Peyer's patch (tissue), 4 donors: ENCODE measurements around the gene RBM33. TPM values are rescaled to one million over a fixed set of nuclear protein-coding genes. Genes with fewer than 3 reads are reported as not detected.

Experiments
- DNase-seq, 3 donors: peaks; one replicate each; pipeline ENCODE4 v3.0.0-alpha.2; 2017 to 2019
- H3K27ac ChIP-seq, 4 donors: fragments of 200-600 bp; sonication (generic); one replicate each; pipeline ENCODE4 v1.5.1; 2016 to 2019
- H3K27me3 ChIP-seq, 2 donors: fragments of 200-600 bp; sonication (generic); one replicate each; pipeline ENCODE4 v1.5.1; 2019
- H3K36me3 ChIP-seq, 3 donors: fragments of 200-600 bp; sonication (generic); one replicate each; pipeline ENCODE4 v1.5.1; 2016 to 2019
- H3K4me1 ChIP-seq, 4 donors: fragments of 200-600 bp; sonication (generic); one replicate each; pipeline ENCODE4 v1.5.1; 2016 to 2019
- H3K4me3 ChIP-seq, 4 donors: fragments of 200-600 bp; sonication (generic); 1 replicate in 3 of 4; 2 replicates in 1 of 4; pipeline ENCODE4 v1.5.1; 2016 to 2019; ENCODE audit warnings: mild to moderate bottlenecking in 1 of 4
- H3K9me3 ChIP-seq, 4 donors: fragments of 200-600 bp; sonication (generic); one replicate each; pipeline ENCODE4 v1.5.1; 2016 to 2019; ENCODE audit warnings: mild to moderate bottlenecking in 1 of 4
- CTCF ChIP-seq, 6 experiments: fragments of 450-650 bp in 4 of 6; fragments of 200-600 bp in 2 of 6; sonication (generic) in 1 of 6; IDR thresholded peaks; one replicate each; pipeline ENCODE4 v1.5.1; 2017 to 2019; ENCODE audit warnings: antibody characterized with exemption in 6 of 6, mild to moderate bottlenecking in 3 of 6, moderate library complexity in 1 of 6
- POLR2A ChIP-seq, 2 donors: fragments of 450-650 bp; IDR thresholded peaks; one replicate each; pipeline ENCODE4 v1.5.1; 2017; ENCODE audit warnings: antibody characterized with exemption in 2 of 2, mild to moderate bottlenecking in 2 of 2, moderate library complexity in 2 of 2
- total RNA-seq, 4 donors: library from RNA; depleted of rRNA; stranded (reverse); fragments of >200 nt; gene quantifications; one replicate each; pipeline ENCODE4 v1.1.0, GENCODE V29; 2016

The RBM33 gene
- total RNA-seq, 4 donors from 2014 or later, result 87.4 to 191 (median 123) TPM

- H3K9me3 ChIP-seq, result no peaks in the 10 kb centered on the region
- no peak overlapping the region for H3K4me3 ChIP-seq
- no peaks in the 10 kb centered on the region for H3K36me3 ChIP-seq
- no peak overlapping the region for H3K27ac ChIP-seq
- H3K27me3 ChIP-seq, result no peaks in the 10 kb centered on the region
- TF ChIP-seq POLR2A (IDR thresholded peaks at IDR 0.05) (no peak), CTCF (IDR thresholded peaks at IDR 0.05) (no peak)
- DNase-seq, result no peak
- H3K4me1 ChIP-seq, result no peaks in the 10 kb centered on the region
These were observed 177.4 kb downstream of the RBM33 start for GRCh38 chr7:155821851-155822250.

GRCh38 chr7:155824227-155824886 lies 179.9 kb downstream of the RBM33 start:
- Histone ChIP-seq H3K36me3 (no peaks in the 10 kb centered on the region), H3K9me3 (no peaks in the 10 kb centered on the region), H3K4me1 (no peaks in the 10 kb centered on the region), H3K27ac (peak overlapping the region in 1 of 4 donors; percentile 1), H3K27me3 (no peaks in the 10 kb centered on the region), H3K4me3 (no peak overlapping the region)
- TF ChIP-seq POLR2A (IDR thresholded peaks at IDR 0.05), result peak in 1 of 2 donors; percentile 22
- no peak for TF ChIP-seq CTCF (IDR thresholded peaks at IDR 0.05)
- DNase-seq, result peak in 2 of 3 donors; percentile 79 to 86

DNA sequence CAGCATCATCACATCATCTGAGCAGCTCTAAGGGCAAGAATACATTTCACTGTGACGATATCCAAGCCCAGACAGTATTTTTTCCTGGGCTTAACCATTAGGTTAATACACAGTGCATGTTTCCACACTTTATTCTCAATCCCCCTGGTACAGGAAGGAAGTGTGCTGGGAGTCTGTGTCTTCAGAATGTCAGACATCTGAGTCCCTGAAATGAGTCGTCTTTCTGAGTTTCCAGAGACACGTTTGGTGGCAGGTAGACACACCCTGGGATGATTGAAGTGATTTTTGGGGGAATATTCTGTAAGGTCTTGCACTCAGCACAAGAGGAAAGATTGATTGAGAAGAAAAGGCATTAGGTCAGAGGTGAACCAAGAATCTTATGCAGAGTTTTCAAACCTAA lies 180.9 kb downstream of the RBM33 start:
- Histone ChIP-seq H3K36me3 (no peaks in the 10 kb centered on the region), H3K4me1 (no peaks in the 10 kb centered on the region), H3K4me3 (no peak overlapping the region), H3K27me3 (no peaks in the 10 kb centered on the region), H3K9me3 (no peaks in the 10 kb centered on the region), H3K27ac (peak overlapping the region in 1 of 4 donors; percentile 35)
- no peak for DNase-seq
- TF ChIP-seq CTCF (IDR thresholded peaks at IDR 0.05), result no peak
- no peak for TF ChIP-seq POLR2A (IDR thresholded peaks at IDR 0.05)

DNA sequence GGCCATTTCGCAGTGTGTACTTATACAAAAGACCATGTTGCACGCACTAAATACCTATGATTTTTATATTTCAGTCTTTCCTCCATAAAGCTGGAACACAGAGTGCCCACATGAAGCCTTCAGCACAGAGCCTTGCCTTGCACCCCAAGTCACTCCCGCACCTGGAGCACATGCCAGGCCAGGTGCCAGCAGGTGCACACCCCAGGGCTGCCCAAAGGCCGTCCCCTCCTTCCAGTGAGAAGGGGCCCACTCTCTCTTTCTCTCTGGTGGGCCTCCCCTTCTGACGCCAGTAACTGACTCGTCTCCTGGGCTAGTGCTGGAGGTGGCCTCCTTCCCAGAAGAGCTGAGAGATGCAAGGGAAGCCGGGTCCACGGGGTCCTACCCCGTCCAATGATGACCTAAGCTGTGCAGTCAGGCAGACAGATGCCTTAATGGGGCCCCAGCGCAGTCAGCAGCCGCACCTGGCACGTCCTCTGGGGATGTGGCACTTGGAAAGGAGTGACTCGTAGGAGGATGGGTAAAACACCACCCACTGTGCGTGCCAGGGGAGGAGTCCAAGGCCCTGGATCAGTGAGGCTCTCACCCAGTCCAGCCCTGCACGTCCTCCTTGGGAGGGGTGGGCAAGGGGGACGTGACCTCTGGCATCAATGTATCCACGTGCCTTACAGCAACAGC lies 185.5 kb downstream of the RBM33 start:
- no peak for TF ChIP-seq POLR2A (IDR thresholded peaks at IDR 0.05)
- no peak for TF ChIP-seq CTCF (IDR thresholded peaks at IDR 0.05)
- Histone ChIP-seq H3K4me3 (no peak overlapping the region), H3K27ac (no peak overlapping the region), H3K27me3 (no peaks in the 10 kb centered on the region), H3K4me1 (no peaks in the 10 kb centered on the region), H3K9me3 (no peaks in the 10 kb centered on the region), H3K36me3 (no peaks in the 10 kb centered on the region)
- peak in 1 of 3 donors; percentile 46 for DNase-seq

Other genes with a start within 250 kb of the RBM33 start
- gene EN2, start 186.5 kb upstream of the RBM33 start, total RNA-seq, result not detected
- gene CNPY1, start 98.1 kb upstream of the RBM33 start, total RNA-seq, result under 1 TPM in 1 of 4 donors, not detected in 3; 0.40 TPM
- 1 to 10 TPM in 3 of 4 donors, not detected in 1; 1.4 to 2.5 (median 2.1) TPM for gene SHH, start 167.8 kb downstream of the RBM33 start, total RNA-seq